ENCODE results near the gene TEKT5. TPM values are rescaled to one million over a fixed set of nuclear protein-coding genes. Genes with fewer than 3 reads are reported as not detected.
A peak's percentile ranks its signal among the peaks of the same experiment; 100 is the strongest.
"Not testable (repeated sequence)": the region's sequence is repeated elsewhere in the genome, so short reads cannot be mapped to it uniquely, and the experiment has no call there.

TEKT5 gene
- total RNA-seq, 1 donor from 2014 or later: not detected

DNA sequence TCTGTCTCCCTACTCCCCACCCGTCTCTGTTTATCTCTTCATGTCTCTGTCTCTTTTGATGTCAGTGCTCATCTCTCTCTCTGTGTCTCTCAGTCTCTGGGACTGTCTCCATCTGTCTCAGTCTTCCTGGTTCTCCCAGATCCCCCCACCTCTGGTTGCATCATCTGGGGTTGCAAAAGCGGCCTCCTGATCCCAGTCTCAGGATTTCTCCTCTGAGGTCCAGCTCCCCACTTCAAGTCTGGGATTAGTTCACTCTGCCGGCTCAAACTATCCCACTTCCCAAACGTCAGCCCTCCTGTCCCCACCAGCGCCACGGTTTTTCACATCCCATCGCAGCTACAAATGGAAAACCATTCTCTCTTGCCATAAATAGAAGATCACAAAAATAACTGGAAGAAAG is 9.0 kb downstream of the TEKT5 start:
- no peak for DNase-seq (ENCODE audit: low read depth in 2 of 2)

DNA sequence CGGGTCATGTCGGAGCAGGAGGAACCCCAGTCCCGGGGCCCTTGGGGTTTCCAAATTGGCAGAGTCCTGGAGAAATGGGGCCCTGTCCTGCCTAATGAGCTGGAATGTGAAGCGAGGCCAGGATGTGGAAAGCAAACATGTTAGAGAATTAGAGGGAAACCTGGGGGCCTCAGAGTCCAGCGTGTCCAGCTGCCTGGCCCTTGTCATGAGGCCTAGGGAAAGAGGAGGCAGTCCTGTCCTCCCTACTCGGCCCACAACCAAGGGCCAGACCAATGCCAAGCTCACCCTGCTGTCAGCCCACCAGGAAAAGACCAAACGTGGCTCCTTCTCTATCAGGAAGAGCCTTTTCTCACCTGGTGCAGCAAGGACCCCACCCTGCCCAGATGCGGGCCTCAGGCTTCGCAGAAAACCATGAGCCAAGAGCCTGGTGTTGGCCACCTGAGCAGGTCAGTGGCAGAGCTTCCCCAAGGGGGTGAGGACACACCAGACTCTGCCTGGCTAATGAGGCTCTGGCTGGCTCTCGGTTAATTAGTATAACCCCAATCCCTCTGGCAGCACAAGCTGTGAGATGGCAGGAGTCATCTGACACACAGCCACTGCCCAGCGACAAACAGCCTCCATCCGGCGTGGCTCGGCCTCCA is 10.1 kb downstream of the TEKT5 start:
- no peak for DNase-seq (ENCODE audit: low read depth in 2 of 2)

DNA sequence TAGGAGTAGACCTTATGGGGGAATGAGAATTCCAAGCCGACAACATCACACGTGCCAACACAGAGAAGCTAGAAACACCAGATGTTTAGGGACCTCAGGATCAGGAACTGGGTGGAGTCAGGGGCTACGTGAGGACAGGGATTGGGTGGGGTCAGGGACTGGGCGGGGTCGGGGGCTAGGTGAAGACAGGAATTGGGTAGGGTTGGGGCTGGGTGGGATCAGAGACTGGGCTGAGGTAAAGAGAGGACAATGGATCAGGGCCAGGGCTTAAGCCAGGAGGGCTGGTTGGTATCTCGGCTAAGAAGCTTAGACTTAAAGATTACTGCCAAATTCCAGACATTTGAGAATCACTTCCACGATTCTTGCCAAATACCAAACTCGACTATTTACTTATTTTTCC is 11.6 kb downstream of the TEKT5 start:
- no peak for DNase-seq (ENCODE audit: low read depth in 2 of 2)

DNA sequence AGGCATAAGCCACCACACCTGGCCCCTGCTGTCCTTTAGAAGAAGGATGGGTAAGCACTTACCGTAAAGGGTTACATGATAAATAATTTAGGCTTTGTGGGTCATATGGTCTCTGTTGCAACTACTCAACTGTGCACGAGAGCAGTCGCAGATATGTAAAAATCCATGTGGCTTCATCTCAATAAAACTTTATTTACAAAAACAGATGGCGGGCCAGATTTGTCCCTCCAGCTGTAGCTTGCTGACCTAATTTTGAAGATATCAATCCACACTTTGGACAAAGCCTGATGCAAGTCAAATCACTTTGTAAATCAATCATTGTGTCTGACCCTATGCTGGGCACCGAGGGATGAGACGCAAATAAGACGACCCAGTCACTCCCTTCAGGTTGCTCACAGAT is 12.1 kb downstream of the TEKT5 start:
- no peak for DNase-seq (ENCODE audit: low read depth in 2 of 2)

DNA sequence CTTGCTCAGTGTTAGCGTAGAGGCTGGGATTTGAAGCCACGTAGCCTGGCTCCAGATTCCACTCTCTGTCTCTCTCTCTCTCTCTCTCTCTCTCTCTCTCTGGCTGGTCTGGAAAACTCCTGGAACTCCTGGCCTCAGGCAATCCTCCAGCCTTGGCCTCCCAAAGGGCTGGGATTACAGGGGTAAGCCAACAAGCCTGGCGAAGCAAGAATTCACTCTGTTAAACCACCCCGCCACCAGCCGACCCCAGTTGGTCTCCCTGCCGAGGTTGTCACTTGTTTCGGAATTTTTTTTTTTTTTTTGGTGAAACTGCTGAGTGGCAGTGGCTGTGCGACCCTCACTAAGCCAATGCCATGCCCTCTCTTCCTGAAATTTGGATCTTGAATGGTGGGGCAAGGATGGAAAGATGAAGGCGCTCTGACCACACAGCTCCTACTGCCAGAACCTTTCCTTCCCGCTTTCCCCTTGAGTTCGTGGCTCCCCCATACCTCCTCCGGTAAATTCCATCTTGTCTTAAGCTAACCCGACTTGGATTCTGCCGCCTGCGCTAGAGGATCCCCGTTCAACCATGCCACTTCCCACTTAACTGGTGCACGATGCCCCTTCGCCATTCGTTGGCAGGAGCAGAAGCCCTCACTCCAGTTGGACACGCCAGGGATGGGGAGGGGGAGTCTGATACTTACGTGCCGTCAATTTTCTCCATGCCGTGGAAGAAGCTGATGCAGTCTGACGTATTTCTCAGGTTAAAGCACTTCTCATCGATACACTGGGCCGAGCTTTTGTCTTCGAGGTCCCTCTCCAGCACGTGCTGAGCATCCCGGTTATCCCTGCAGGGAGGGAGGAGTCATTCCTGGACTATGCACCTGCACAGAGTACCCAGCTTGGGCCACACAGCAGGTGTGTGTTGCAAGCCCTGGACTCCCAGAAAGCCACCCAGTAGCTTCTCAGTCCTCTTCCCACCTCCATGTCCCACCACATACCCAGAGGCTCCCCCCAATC is 13.1 kb downstream of the TEKT5 start:
- no peak for DNase-seq (ENCODE audit: low read depth in 2 of 2)

DNA sequence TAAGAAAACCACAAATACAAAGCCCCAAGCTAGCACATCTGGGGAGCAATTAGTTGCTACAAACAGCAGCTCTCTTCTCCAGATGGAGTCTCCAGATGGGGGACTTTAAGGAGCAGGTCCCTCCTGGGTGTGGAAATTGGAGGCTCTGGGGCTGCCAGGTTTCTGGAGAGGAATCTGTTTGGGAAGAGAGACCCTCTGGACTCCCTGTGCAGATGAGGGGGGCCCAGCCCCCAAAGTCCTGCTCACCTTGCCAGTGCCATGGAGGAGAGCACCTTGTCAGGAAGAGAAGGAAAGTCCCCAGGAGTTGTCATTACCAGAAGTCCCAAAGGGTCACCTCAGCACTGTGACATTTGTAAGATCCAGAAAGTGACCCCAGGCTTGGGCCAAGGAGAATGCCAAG is 14.8 kb downstream of the TEKT5 start:
- DNase-seq (ENCODE audit: low read depth in 2 of 2): no peak

DNA sequence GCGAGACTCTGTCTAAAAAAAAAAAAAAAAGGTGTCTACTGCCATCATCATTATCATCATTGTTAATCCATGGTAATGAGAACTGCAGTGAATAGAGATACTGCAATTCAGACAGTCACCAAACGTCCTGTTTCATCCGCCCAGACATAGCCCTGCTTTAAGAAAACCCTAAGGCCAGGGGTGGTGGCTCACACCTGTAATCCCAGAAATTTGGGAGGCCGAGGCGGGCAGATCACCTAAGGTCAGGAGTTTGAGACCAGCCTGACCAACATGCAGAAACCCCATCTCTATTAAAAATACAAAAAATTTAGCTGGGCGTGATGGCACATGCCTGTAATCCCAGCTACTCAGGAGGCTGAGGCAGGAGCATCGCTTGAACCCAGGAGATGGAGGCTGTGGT is 15.3 kb downstream of the TEKT5 start:
- not testable (repeated sequence) for DNase-seq (ENCODE audit: low read depth in 2 of 2)

DNA sequence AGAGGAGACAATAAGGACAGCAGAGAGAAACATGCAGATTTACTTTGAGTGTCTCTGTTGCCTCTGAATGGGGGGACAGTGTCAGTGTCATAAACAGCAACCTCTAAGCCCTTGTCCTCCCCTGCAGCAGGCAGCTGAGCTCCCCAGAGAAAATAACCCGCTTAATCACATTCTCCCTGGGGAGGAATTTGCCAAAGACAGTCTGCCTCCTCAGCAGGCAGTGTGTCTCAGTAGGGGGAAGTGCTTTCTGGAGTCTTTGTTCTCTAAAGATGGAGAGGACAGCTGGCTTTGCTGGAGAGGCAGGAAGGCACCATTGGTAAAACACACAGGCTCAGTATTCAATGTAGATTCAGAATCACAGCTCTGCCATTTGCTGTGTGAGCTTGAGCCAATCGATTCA is 16.1 kb downstream of the TEKT5 start:
- no peak for DNase-seq (ENCODE audit: low read depth in 2 of 2)

DNA sequence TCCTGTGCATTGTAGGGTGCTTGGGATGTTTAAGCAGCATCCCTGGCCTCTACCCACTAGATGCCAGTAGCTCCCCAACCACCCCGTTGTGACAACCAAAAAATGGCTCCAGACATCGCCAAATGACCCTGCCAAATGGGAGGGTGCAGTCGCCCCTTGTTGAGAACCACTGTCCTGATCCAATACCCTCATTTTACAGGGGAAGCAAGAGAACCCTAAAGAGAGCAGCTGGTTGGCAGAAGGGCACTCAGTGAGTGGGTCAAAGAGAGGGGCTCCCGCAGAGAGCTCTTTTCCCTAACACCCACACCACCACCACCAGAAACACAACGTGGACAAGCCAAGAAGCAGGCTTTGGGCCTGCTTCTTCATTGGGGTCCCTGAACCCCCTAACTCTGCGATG is 18.4 kb downstream of the TEKT5 start:
- DNase-seq (ENCODE audit: low read depth in 2 of 2): no peak

DNA sequence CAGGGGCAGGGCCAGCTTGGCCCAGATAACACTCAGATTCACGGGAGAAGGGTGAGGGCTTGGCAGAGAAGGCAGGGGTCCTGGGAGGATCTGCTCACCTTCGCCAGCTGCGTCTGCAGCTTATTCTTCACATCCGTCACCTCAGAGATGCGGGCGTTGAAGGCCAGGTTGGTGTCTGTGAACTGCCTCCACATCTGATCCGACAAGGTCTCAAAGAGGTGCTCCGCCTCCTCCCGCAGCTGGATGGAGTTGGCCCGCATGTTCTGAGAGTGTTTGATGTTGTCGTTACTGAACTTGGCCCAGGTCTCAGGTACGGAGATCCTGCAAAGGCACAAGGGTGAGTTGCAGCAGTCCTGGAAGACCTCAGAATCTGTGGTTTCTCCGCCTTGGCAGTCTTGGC is 18.9 kb downstream of the TEKT5 start:
- DNase-seq (ENCODE audit: low read depth in 2 of 2): no peak

DNA sequence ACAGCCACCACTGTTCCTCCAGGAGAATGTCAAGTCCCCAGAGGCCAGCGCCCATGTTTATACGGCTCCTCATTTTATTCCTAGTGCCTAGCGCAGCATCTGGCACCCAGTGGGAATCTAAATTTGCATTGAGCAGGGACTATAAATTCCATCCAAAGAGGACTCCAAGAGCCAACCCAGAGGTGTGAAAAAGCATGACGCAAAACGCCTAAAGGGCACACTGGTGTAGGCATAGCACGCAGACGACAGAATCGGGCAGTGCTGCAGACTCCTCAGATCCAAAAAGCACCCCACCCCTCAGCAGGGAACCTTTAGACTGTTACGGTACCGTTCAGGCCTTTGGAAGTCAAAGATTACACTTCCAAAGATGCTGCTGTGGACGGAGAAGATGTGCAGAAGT is 19.5 kb downstream of the TEKT5 start:
- no peak for DNase-seq (ENCODE audit: low read depth in 2 of 2)

DNA sequence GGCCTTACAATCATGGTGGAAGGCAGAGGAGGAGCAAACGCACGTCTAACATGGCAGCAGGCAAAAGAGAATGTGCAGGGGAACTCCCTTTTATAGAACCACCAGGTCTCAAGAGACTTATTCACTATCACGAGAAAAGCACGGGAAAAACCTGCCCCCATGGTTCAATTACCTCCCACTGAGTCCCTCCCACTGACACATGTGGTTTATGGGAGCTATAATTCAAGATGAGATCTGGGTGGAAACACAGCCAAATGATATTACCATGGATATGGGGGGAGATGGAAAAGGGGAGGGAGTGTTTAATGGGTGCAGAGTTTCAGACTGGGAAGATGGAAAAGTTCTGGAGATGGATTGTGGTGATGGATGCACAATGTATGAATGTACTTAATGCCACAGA is 23.0 kb downstream of the TEKT5 start:
- DNase-seq (ENCODE audit: low read depth in 2 of 2): no peak

DNA sequence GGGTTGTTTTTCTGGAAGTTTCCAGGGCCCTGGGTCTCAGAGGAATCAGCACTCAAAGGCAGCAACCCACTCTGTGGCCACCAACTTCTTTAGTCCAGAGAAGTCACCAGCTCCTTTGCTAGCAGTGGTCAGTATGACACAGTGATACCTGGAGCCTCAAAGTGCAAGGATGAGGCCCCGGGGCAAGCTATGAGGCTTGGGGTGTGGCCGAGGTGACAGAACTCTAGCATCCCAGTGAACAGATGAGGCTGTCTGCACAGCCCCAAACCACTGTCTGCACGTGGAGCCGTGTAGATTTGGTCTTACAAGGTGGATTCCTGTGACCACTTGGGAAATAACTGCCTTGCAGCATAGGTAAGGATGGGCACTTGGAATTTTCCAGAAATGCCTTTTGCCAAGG is 24.9 kb downstream of the TEKT5 start:
- no peak for DNase-seq (ENCODE audit: low read depth in 2 of 2)

DNA sequence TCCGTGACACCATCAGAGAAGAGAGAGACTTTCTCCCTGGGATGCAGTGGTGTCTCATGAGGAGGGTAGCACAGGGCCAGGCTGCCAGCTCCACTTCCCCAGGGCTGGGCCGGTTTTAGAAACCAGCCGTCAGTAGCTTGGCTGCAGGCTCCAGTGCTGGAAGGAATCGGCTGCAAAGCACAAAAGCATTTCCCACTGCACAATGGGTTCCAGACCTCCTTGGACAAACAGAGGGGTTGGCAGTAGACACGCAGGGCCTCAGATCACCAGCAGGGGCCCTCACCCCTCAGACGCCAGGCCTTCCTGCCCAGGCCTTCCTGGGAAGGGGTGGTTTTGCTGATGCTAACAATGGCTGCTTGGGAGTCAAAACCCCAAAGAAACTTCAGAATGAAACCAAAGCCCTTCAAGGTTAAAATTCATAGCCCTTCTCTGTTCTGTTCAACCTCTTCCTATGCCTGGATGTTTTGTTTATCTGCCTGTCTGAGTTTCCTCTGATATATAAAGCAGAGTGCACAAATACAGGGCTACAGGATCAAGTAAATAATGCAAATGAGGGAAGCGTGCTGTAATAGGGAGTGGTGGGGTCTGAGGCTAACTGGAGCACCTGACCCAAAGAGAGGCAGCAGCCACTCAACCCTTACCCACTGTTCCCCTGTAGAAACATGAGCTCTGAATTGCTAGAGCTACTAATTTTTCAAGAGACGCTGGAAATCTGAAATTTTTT is 26.2 kb downstream of the TEKT5 start:
- DNase-seq (ENCODE audit: low read depth in 2 of 2): peak; percentile 14 to 16

DNA sequence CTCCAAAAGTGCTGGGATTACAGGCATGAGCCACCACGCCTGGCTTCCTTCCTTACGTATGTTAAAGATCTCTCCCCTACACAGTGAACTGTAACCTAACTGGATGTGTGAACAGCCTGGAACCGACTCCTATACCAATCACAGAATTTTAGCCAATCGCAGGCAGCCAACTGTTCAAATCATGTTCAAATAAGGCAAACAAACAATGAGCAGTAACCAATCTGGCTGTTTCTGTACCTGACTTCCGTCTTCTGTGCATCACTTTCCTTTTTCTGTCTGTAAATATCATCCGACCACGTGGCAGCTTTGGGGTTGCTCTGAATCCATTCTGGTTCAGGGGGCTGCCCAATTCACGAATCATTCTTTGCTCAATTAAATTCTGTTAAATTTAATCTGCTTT is 27.5 kb downstream of the TEKT5 start:
- DNase-seq (ENCODE audit: low read depth in 2 of 2): peak in 1 of 2 donors; percentile 11

DNA sequence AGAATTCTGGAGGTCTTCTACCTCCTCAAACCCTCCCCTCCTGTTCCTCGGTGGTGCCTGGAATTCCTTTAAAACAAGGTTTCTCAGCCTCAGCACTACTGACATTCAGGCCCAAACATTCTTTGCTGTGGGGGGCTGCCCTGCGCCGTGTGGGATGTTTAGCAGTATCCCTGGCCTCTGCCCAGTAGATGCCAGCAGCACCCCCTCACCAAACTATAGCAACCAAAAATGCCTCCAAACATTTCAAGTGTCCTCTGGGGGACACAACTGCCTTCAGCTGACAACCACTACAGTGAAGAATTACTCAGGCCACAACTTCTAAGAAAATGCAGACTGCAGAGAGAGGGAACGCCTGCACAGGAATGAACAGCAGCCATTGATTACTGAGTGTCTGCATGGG is 28.4 kb downstream of the TEKT5 start:
- DNase-seq (ENCODE audit: low read depth in 2 of 2): no peak

DNA sequence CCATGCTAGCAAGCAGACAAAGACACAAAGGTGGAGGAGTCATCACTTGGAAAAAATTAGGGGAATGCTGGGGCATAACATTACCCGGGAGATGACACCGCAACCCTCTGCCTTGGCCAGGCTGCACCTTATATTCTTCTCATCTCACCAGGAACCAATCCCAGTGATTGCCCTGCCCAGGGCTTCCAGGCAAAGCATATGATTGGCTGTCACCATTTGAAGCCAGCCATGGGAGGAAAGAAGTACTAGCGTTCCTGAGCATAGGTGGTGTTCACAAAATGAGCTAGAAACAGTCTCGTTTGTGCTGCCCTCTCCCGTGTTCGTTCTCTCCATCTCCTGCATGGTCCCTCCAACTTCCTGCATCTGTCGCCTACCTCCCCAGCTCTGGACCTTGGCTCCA is 29.6 kb downstream of the TEKT5 start:
- no peak for DNase-seq (ENCODE audit: low read depth in 2 of 2)

DNA sequence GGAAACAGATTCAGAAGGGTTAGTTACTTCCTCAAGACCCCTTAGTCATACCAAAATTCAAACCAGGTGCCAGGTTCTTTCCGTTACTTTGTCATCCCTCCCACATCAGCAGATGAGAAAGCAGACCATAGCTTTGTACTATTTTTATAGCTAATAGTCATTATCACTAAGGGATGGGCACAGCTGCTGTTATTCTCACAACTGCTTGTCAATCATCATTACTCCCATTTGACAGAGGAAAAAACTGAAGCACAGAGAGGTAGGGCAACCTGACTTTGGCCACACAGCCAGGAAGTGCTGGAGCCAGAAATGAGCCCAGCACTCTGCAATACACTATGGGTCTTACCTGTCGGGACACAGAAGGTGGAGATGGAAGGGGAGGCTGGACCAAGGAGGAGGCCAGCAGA is 30.0 kb downstream of the TEKT5 start:
- DNase-seq (ENCODE audit: low read depth in 2 of 2): no peak

DNA sequence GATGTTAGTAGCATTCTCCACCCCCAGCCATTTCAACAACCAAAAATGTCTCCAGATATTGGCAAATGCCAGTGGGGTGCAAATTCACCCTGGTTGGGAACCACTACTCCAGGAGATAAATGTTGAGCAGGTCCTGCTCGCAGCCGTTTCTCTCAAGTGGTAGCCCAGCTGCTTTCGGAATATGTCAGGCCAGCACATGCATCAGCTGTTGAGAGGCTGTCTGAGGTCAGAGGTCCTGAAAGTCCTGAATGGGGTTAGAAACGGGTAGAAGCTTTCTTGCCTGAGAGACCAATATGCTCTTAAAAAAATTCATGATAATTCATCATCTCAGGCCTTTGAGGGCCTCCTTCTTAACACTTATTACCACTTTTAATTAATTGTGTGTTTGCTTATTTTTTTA is 31.0 kb downstream of the TEKT5 start:
- no peak for DNase-seq (ENCODE audit: low read depth in 2 of 2)

DNA sequence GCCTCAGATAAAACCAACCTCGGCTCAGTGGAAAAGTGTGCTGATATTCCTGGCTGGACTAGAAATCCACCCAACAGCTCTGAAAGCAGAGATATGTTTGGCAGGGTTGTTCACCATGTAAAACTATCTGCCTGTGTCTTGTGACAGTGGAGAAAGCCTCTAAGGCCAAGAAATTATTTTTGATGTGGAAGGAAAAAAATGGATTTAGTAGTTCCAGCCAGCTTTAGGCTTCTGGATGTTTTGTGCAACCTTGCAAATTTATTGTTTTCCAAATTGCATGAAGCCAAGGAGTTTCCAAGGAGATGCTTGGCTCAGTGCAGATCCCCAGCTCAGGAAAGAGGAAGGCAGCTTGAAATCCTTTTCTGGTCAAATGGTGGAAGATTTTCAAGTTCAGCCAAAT is 31.6 kb downstream of the TEKT5 start:
- DNase-seq (ENCODE audit: low read depth in 2 of 2): no peak

DNA sequence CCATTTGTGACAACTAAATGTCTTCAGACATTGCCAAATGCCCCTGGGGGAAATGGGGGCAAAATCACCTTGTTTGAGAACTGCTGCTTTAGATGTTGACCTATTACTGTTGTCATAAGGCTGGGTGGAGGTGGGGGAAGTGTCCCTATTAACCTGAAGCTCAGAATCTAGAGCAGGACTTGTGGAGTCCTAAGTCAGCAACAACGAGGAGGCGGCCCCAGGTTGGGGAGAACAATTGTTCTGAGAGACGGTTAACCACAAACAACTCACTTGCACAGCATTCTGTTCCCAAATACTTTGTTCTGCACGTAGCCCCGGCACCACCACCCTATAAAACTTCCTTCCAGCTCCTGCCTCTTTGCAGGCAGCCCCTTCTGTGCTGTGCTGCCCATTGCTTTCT is 32.5 kb downstream of the TEKT5 start:
- DNase-seq (ENCODE audit: low read depth in 2 of 2): no peak

DNA sequence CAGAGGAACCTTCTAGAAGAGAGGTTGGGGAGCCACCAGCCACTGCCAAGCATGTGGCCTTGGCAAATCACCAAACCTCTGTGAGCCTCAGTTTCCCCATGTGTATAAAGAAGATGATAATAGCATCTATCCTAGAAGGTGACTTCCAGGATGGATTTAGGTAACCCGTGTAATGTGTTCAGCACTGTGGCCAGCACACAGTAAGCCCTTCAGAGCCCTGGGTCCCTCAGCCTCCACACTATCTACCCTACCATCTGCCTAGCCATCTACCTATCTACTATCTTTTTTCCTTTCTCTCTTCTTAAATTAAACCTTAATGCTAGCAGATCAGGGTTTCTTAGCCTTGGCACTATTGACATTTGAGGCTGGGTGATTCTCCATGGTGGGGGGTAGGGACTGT is 33.0 kb downstream of the TEKT5 start:
- DNase-seq (ENCODE audit: low read depth in 2 of 2): no peak
